ENCODE measurements around the gene DUSP16. TPM values are rescaled to one million over a fixed set of nuclear protein-coding genes. Genes with fewer than 3 reads are reported as not detected.

The DUSP16 gene
- total and polyA plus RNA-seq, 2 of the 8 experiments (the other 6 are each of a cell fraction or from before 2014, with no cell fraction given), result 31.6 to 55.9 TPM

- H4K91ac ChIP-seq (replicated peaks; ENCODE audit: insufficient read length, low read length), result no peak overlapping the region
- FAIRE-seq (no peak), DNase-seq (ENCODE audit: low read depth in 1 of 2, low spot score in 2 of 2) (no peak)
- TF ChIP-seq RBBP5 (IDR thresholded peaks at IDR 0.05; ENCODE audit: borderline replicate concordance, low read depth, low read length), result no peak
- no peak for TF ChIP-seq POLR2AphosphoS5 (IDR thresholded peaks at IDR 0.05; ENCODE audit: low read depth, low read length)
- TF ChIP-seq CEBPB (IDR thresholded peaks at IDR 0.05; ENCODE audit: low read depth, low read length), result no peak
- TF ChIP-seq GABPA (IDR thresholded peaks at IDR 0.05; ENCODE audit: borderline replicate concordance, insufficient read depth, low read length), result no peak
- no peak overlapping the region for H2BK12ac ChIP-seq (ENCODE audit: low read depth, low read length)
- H4K20me1 ChIP-seq (replicated peaks in 1 of 2; ENCODE audit: control insufficient read depth in 1 of 2, insufficient read depth in 2 of 2, low read length in 2 of 2), result no peaks in the 10 kb centered on the region
- H3K36me3 ChIP-seq (ENCODE audit: control insufficient read depth in 2 of 4, insufficient read depth in 4 of 4, low read length in 3 of 4), result peaks cover 0 to 3% (median 1%) of the 10 kb centered on the region in 4 experiments; a peak in 2 of 8 replicates
- ChIA-PET POLR2A (ENCODE audit: partially characterized antibody) (interaction anchor here (1.3 kb wide), 1 partner anchor 8 kb away, joined by 4 read pairs; no protein-coding TSS in a partner anchor), CTCF (ENCODE audit: partially characterized antibody) (interaction anchor here (0.6 to 0.9 kb wide), 4 partner anchors 43 to 1304 kb away, joined by 3 read pairs; no protein-coding TSS in a partner anchor)
- no peaks in the 10 kb centered on the region; a peak in 1 of 7 replicates for H3K27me3 ChIP-seq (replicated peaks in 1 of 4; ENCODE audit: control insufficient read depth in 3 of 4, extremely low read depth in 1 of 4, insufficient read depth in 3 of 4, low read length in 3 of 4)
- H3K56ac ChIP-seq (replicated peaks; ENCODE audit: insufficient read length, low read depth, low read length), result no peak overlapping the region
- H4K8ac ChIP-seq (ENCODE audit: extremely low read depth, insufficient read depth, low read length), result no peak overlapping the region
- no peak overlapping the region for H3K18ac ChIP-seq (ENCODE audit: extremely low read depth, low read length)
- H3K4me1 ChIP-seq (replicated peaks in 1 of 4; ENCODE audit: control insufficient read depth in 3 of 4, insufficient read depth in 4 of 4, low read length in 3 of 4), result no peaks in the 10 kb centered on the region
- no peak overlapping the region for H3K4me3 ChIP-seq (ENCODE audit: extremely low read depth in 1 of 4, insufficient read depth in 2 of 4, low read depth in 3 of 4, low read length in 4 of 4)
- no peak overlapping the region for H2BK120ac ChIP-seq (replicated peaks; ENCODE audit: low read depth, low read length)
- H3K23ac ChIP-seq (ENCODE audit: insufficient read length), result no peak overlapping the region
- no peak overlapping the region for H2AK5ac ChIP-seq (ENCODE audit: low read depth, low read length)
- H3K79me1 ChIP-seq (ENCODE audit: low read depth, low read length), result no peaks in the 10 kb centered on the region
- no peak overlapping the region for H3K14ac ChIP-seq (ENCODE audit: insufficient read length)
- no peak overlapping the region for H2BK20ac ChIP-seq (ENCODE audit: low read length)
- H3K4ac ChIP-seq (replicated peaks; ENCODE audit: insufficient read length, low read depth, low read length), result no peak overlapping the region
- H3K4me2 ChIP-seq (ENCODE audit: insufficient read depth in 1 of 2, low read depth in 2 of 2, low read length in 2 of 2), result no peak overlapping the region
- H4K5ac ChIP-seq (ENCODE audit: insufficient read length, low read depth, low read length), result no peak overlapping the region
- WGBS, 2 experiments (ENCODE audit: extremely low coverage in 1 of 2, insufficient coverage in 1 of 2, insufficient read length in 1 of 2, insufficient replicate concordance in 2 of 2, low coverage in 1 of 2, low lambda C conversion rate in 2 of 2, missing lambda C conversion rate in 1 of 2), result 91% methylated on average over 2 of the region's 2 CpGs; no CpG with 5 or more reads in 1 of the 2 experiments
- no peak overlapping the region for H3K27ac ChIP-seq (ENCODE audit: low read depth, low read length)
- no peaks in the 10 kb centered on the region for H3K79me2 ChIP-seq (ENCODE audit: control insufficient read depth in 1 of 2, insufficient read depth in 2 of 2, low read length in 2 of 2)
- H3K9me3 ChIP-seq (ENCODE audit: insufficient read depth in 2 of 2, low read depth in 1 of 2, low read length in 1 of 2), result no peaks in the 10 kb centered on the region
- H2AFZ ChIP-seq (ENCODE audit: low read length), result no peak overlapping the region
- H2BK5ac ChIP-seq (ENCODE audit: low read depth, low read length), result no peak overlapping the region
- H2BK15ac ChIP-seq (ENCODE audit: low read length), result no peak overlapping the region
- no peak overlapping the region for H3K9ac ChIP-seq (replicated peaks in 1 of 4; ENCODE audit: extremely low read depth in 1 of 4, low read depth in 3 of 4, low read length in 3 of 4)
- H3K23me2 ChIP-seq (ENCODE audit: low read depth, low read length), result no peaks in the 10 kb centered on the region
Observed at GRCh38 chr12:12441429-12441807, 121.2 kb downstream of the DUSP16 start.
